Mucosa of gallbladder (tissue), 1 donor: ENCODE data around the gene ENOX2. TPM values are rescaled to one million over a fixed set of nuclear protein-coding genes. Genes with fewer than 3 reads are reported as not detected.

Source experiments
- DNase-seq: peaks from one replicate; pipeline ENCODE4 v3.0.0-alpha.2; 2020; ENCODE audit warnings: low spot score
- total RNA-seq: library from RNA; stranded (reverse); gene quantifications from one replicate; pipeline ENCODE4 v1.2.1, GENCODE V29; 2021
- donor health status: DM: no; HTN: no; CAD: no.

The ENOX2 gene
- total RNA-seq, 1 donor from 2014 or later, result 18.2 TPM

GRCh38 chrX:130636277-130636676 lies 266.7 kb downstream of the ENOX2 start:
- no peak for DNase-seq

DNA sequence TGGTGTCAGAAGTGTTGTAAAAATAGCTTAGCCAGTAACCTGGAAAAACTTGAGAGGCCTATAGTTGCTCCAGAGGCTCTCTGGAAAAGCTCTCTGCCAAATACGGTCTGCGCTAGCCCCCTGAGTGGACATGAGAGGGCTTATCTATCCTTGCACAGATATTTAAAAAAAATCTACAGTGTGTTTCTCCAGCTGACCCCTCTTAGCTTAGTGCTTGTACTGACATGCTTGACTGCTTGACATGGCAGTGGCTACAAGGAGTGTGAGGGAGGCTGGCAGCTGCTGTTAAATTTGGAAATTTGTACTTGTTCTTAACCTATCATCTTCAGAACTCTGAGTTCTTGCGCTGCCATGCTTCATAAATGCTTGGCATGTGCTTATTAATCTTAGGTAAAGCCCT lies 272.0 kb downstream of the ENOX2 start:
- no peak for DNase-seq

GRCh38 chrX:130628516-130628915 lies 274.5 kb downstream of the ENOX2 start:
- no peak for DNase-seq

- DNase-seq, result no peak
Measured at GRCh38 chrX:130626521-130626920, 276.5 kb downstream of the ENOX2 start.

DNA sequence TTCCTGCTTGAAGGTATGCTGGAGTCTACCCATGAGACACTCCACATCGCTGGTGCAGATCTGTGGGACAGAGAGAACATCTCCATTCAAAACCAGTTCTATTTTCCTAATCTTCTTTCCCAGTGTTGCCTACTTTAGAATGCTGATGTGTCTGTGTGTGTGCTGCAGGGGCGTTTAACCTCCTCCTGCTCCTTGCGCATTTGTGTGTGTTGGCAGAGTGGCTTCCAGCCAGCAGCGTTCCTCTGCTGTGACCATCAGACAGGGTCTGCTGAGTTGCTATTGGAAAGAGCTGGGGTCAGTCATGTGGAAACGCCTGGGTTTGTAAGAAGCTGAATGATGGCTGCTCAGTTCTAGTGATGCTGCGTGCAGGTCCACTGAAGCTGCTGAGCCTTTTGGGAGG lies 277.6 kb downstream of the ENOX2 start:
- DNase-seq, result no peak

DNA sequence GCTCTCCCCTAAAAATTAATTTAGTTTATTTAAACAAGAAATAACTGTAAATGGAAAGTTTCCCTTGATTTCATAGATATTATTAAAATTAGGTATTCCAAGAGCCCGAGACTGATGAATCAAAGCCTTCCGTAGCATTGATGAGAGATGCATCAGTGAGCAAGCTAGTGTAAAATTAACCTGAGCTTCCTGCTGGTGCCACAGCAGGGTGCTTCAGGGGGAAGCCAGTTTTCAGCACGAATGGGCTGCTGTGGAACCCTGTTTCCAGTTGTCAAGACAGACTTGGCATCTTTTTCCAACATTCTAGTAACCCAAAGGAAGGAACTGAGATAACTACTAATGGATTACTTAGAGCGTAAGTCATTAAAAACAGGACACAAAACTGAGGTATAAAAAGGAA lies 279.5 kb downstream of the ENOX2 start:
- no peak for DNase-seq

GRCh38 chrX:130615941-130616340 lies 287.1 kb downstream of the ENOX2 start:
- DNase-seq, result no peak

- DNase-seq, result no peak
Measured at GRCh38 chrX:130607431-130607830, 295.6 kb downstream of the ENOX2 start.

- no peak for DNase-seq
Measured at GRCh38 chrX:130606425-130606824, 296.6 kb downstream of the ENOX2 start.

DNA sequence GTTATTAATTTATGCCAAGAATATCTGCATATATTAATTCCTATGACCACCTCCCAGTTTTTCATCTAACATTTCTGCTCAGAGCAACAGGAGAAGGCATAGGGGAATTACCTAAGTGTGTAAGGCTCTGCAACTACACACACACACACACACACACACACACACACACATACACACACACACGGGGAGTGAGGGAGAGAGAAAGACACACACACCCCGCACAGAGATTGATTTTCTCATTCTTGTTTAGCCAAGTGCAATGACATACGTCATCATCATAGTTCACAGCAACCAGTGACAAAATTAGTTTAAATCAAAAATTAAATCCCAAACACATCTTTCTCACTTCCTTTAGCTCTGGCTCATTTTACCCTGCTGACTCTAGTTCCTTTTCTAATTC lies 298.1 kb downstream of the ENOX2 start:
- no peak for DNase-seq

- no peak for DNase-seq
Measured at GRCh38 chrX:130594453-130594916, 308.5 kb downstream of the ENOX2 start.

- DNase-seq, result no peak
Measured at GRCh38 chrX:130593911-130594310, 309.1 kb downstream of the ENOX2 start.

DNA sequence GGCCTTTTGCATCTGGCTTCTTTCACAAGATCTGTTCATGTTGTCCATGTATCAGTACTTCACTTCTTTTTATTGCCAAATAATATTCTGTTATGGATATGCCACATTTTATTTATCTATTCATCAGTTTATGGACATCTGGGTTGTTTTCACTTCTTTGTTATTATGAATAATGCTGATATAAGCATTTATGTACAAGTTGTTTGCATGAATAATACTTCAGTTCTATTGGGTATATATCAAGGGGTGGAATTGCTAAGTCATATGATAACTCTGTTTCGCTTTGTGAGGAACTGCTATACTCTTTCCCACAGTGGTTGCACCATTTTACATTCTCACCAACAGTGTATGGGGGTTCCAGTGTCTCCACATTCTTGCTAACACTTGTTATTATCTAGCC lies 310.8 kb downstream of the ENOX2 start:
- DNase-seq, result no peak

DNA sequence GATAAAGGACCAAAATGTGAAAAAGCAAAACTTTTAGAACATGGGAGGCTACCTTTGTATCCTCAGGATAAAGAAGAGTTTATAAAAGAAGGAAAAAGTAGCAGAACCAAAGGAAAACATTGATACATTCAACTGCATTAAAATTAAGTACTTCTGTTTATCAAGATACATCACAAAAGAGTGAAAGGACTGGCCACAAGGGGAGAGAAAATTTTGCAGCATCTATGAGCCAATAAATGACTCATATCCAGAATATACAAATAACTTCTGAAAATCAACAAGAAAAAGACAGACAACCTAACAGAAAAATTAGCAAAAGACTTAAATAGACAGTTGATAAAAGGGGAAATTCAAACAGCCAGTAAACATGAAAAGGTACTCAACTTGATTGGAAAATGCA lies 324.1 kb downstream of the ENOX2 start:
- no peak for DNase-seq

GRCh38 chrX:130577431-130577830 lies 325.6 kb downstream of the ENOX2 start:
- no peak for DNase-seq

DNA sequence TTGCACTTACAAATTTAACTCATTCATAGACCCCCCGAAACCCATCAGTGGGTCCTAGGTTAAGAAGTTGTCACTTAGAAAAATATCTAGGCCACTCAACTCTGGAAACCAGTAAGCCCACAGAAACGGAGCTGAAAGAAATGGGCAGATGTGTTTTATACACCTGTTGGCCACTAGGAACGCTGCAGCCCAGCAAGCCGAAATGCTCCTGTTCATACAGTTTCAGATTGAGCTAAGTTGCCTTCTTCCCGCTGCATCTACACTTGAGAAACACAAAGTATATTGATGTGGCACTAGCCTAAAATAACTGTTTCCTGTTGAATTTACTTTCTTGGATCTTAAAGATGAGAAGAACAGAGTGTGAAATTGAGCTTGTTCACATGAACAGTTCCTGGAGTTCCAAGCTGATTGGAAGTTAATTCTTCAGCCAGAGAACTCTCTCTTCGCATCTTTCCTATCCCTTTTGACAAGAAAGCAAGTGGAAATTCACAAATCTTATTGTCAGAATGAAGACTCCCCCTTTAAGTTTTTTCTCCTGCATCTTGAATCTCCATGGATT lies 327.1 kb downstream of the ENOX2 start:
- DNase-seq, result peak; percentile 15

Other genes starting within 250 kb of the ENOX2 start
- gene ARHGAP36, start 155.1 kb upstream of the ENOX2 start, total RNA-seq, result 0.89 TPM